Nephron (organoid): ENCODE data around the gene ZNF442.

Experiments
- H3K27ac Mint-ChIP-seq, 3 experiments: 2 replicates each; pipeline ENCODE4 v1.8.0; 2020; ENCODE audit warnings: mixed read lengths in 3 of 3, mild to moderate bottlenecking in 2 of 3, moderate library complexity in 1 of 3
- H3K27me3 Mint-ChIP-seq: 2 replicates; pipeline ENCODE4 v1.8.0; 2021; ENCODE audit warnings: low read depth, mild to moderate bottlenecking, moderate library complexity, mixed read lengths
- H3K36me3 Mint-ChIP-seq: 2 replicates; pipeline ENCODE4 v1.8.0; 2020; ENCODE audit warnings: low read depth, mixed read lengths
- H3K4me1 Mint-ChIP-seq: 2 replicates; pipeline ENCODE4 v1.8.0; 2020; ENCODE audit warnings: mixed read lengths
- H3K4me3 Mint-ChIP-seq, 3 experiments: 2 replicates each; pipeline ENCODE4 v1.8.0; 2020; ENCODE audit warnings: mild to moderate bottlenecking in 3 of 3, mixed read lengths in 3 of 3, moderate library complexity in 2 of 3
- H3K9me3 Mint-ChIP-seq: 2 replicates; pipeline ENCODE4 v1.8.0; 2020; ENCODE audit warnings: mixed read lengths
- TF ChIP-seq, protein P1 (sequence below), 3 experiments: fragments of 200-600 bp; sonication (generic); IDR thresholded peaks; one replicate each; pipeline ENCODE4 v1.5.0; 2021; ENCODE audit warnings: antibody characterized with exemption in 3 of 3; ENCODE audit not compliant: unreplicated experiment in 3 of 3

Gene ZNF442

DNA sequence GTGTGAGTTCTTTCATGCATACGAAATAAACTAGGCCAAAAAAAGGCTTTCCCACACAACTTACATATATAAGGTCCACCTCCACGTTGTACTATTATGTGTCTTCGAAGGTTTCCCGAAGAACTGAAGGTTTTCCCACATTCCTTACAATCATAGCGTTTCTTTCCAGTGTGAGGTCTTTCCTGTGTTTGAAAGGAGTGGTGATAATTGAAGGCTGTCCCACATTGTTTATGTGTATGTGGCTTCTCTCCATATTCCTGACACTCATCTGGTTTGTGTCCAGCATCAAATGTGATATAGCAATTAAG, 14.6 kb downstream of the ZNF442 start:
- H3K4me1 Mint-ChIP-seq: no peaks in the 10 kb centered on the region
- H3K27me3 Mint-ChIP-seq: no peaks in the 10 kb centered on the region
- H3K36me3 Mint-ChIP-seq: peaks cover 83% of the 10 kb centered on the region
- peaks cover 78% of the 10 kb centered on the region for H3K9me3 Mint-ChIP-seq
- TF ChIP-seq, protein P1, sequence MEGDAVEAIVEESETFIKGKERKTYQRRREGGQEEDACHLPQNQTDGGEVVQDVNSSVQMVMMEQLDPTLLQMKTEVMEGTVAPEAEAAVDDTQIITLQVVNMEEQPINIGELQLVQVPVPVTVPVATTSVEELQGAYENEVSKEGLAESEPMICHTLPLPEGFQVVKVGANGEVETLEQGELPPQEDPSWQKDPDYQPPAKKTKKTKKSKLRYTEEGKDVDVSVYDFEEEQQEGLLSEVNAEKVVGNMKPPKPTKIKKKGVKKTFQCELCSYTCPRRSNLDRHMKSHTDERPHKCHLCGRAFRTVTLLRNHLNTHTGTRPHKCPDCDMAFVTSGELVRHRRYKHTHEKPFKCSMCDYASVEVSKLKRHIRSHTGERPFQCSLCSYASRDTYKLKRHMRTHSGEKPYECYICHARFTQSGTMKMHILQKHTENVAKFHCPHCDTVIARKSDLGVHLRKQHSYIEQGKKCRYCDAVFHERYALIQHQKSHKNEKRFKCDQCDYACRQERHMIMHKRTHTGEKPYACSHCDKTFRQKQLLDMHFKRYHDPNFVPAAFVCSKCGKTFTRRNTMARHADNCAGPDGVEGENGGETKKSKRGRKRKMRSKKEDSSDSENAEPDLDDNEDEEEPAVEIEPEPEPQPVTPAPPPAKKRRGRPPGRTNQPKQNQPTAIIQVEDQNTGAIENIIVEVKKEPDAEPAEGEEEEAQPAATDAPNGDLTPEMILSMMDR (IDR thresholded peaks at IDR 0.05; ENCODE audit: unreplicated experiment in 3 of 3): no peak
- no peak overlapping the region for H3K27ac Mint-ChIP-seq
- H3K4me3 Mint-ChIP-seq: no peak overlapping the region

DNA sequence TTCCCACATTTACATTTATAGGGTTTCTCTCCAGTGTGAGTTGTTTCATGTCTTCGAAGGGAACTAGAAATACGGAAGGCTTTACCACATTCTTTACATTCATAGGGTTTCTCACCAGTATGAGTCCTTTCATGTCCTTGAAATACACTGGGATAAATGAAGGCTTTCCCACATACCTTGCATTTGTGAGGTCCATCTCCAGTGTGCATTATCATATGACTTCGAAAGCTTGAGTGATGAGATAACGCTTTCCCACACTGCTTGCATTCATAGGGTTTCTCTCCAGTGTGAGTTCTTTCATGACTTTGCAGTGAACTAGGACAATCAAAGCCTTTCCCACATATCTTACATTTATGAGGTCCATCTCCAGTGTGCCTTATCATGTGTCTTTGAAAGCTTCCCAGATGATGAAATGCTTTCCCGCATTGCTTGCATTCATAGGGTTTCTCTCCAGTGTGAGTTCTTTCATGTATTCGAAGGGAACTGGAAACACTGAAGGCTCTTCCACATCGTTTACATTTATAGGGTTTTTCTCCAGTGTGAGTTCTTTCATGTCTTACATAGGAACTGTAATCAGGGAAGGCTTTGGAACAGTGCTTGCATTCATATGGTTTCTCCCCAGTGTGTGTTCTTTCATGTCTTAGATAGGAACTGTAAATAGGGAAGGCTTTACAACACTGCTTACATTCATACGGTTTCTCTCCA, 15.1 kb downstream of the ZNF442 start:
- no peaks in the 10 kb centered on the region for H3K4me1 Mint-ChIP-seq
- TF ChIP-seq, protein P1 (IDR thresholded peaks at IDR 0.05; ENCODE audit: unreplicated experiment in 3 of 3): no peak
- H3K4me3 Mint-ChIP-seq: no peak overlapping the region
- H3K27me3 Mint-ChIP-seq: no peaks in the 10 kb centered on the region
- H3K27ac Mint-ChIP-seq: no peak overlapping the region
- H3K9me3 Mint-ChIP-seq: peaks cover 80% of the 10 kb centered on the region
- peaks cover 86% of the 10 kb centered on the region for H3K36me3 Mint-ChIP-seq

DNA sequence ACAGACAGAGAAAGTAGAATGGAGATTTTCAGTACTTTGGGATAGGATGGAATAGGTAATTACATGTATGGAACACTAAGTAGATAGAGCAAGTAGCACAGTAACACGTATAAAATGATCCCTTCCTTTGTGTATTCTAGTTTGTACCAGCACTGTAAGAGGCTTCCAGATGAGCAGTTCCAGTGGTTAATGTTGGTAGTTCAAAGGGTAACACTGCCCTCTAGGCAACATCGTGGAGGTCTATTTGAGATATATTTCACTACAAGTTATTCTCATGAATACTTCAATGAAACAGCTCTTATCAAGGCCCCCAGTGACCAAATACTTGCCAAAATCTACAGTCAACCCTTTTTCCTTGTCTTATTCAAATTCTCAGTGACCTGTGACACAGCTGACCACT, 18.6 kb downstream of the ZNF442 start:
- no peaks in the 10 kb centered on the region for H3K4me1 Mint-ChIP-seq
- TF ChIP-seq, protein P1 (IDR thresholded peaks at IDR 0.05; ENCODE audit: unreplicated experiment in 3 of 3): no peak
- H3K36me3 Mint-ChIP-seq: peaks cover 72% of the 10 kb centered on the region
- H3K27ac Mint-ChIP-seq: no peak overlapping the region
- H3K9me3 Mint-ChIP-seq: peaks cover 72% of the 10 kb centered on the region
- H3K4me3 Mint-ChIP-seq: no peak overlapping the region
- H3K27me3 Mint-ChIP-seq: no peaks in the 10 kb centered on the region

DNA sequence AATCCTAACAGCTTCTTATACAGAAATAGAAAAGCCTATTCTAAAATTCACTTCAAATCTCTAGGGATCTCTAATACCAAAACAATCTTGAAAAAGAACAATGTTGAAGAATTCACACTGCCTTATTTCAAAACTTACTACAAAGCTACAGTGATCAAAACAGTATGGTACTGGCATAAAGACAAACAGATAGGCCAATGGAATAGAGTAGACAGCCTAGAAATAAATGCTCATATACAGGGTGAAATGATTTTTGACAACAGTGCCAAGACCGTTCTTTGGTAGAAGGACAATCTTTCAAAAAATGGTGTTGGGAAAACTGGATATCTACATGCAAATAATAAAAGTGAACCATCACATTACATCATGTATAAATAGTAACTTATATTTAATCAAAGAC, 20.3 kb downstream of the ZNF442 start:
- Mint-ChIP-seq H3K4me1 (no peaks in the 10 kb centered on the region), H3K9me3 (peaks cover 66% of the 10 kb centered on the region), H3K27me3 (no peaks in the 10 kb centered on the region), H3K4me3 (no peak overlapping the region), H3K36me3 (peaks cover 60% of the 10 kb centered on the region), H3K27ac (no peak overlapping the region)
- TF ChIP-seq, protein P1 (IDR thresholded peaks at IDR 0.05; ENCODE audit: unreplicated experiment in 3 of 3): no peak

DNA sequence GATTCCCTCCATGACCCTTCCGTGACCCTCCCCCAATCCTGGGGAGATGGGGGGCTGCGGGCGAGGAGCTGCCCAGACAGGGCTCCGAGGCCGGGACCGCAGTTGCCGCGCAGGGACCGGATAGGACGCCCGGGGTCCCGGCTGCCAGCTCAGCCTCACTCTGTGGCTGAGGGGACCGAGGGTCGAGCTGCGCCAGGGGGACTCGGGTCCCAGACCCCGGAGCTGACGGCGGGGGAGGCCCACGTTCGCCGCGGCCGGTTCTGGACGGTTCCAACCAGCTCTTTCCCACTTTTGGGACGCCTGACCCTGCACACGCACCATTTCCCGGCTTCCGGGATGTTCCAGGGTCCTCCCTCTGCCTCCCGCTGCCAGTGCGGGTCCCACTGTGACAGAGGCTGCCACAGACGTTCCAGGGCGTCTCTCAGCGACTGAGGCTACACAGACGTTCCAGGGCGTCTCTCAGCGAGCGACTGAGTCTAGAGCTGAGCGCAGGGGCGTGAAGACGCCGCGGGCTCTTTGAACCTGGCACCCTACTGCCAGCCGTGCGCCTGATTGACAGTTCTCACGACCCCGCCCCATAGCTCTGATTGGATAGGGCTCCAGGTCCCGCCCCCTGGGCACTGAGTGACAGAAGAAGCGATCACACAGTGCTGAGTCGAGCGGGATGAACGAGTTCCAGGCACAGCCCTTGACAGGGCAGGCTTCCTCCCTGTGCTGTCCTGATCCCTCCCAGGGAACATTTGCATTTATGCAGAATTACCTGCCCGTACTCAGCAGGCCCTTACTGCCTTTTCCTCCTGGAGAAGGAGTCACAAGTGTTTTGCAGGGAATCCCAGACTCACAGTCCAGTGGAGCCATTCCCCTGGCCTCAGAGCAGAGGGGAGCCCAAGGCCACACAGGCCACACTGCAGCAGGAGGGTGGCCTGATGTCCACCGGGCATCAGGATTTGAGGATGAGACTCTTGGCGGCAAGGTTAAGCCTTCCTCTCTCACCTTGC, 32.0 kb downstream of the ZNF442 start, which contains the start of gene ZNF563:
TSS of gene ZNF563 (minus strand) at position 472 of the 998 bp plus-strand sequence. CDS start at position 321, 151 bp downstream.
- peaks cover 20% of the 10 kb centered on the region for H3K4me1 Mint-ChIP-seq
- peak within 1 kb of the TSS; percentile 99 for H3K4me3 Mint-ChIP-seq
- no peaks in the 10 kb centered on the region for H3K9me3 Mint-ChIP-seq
- H3K27me3 Mint-ChIP-seq: no peaks in the 10 kb centered on the region
- peak within 1 kb of the TSS; percentile 71 to 96 (median 91) for H3K27ac Mint-ChIP-seq
- no peaks in the 10 kb centered on the region for H3K36me3 Mint-ChIP-seq
- TF ChIP-seq, protein P1 (IDR thresholded peaks at IDR 0.05; ENCODE audit: unreplicated experiment in 3 of 3): no peak
